DMS153 (cell line): ENCODE measurements around the gene ARHGAP45.
A peak's percentile ranks its signal among the peaks of the same experiment; 100 is the strongest.
"Not testable (repeated sequence)": the region's sequence is repeated elsewhere in the genome, so short reads cannot be mapped to it uniquely, and the experiment has no call there.

Experiments used
- DNase-seq: peaks from one replicate; lab custom pipeline; 2025; lab: John Stamatoyannopoulos, UW

The ARHGAP45 gene, protein sequence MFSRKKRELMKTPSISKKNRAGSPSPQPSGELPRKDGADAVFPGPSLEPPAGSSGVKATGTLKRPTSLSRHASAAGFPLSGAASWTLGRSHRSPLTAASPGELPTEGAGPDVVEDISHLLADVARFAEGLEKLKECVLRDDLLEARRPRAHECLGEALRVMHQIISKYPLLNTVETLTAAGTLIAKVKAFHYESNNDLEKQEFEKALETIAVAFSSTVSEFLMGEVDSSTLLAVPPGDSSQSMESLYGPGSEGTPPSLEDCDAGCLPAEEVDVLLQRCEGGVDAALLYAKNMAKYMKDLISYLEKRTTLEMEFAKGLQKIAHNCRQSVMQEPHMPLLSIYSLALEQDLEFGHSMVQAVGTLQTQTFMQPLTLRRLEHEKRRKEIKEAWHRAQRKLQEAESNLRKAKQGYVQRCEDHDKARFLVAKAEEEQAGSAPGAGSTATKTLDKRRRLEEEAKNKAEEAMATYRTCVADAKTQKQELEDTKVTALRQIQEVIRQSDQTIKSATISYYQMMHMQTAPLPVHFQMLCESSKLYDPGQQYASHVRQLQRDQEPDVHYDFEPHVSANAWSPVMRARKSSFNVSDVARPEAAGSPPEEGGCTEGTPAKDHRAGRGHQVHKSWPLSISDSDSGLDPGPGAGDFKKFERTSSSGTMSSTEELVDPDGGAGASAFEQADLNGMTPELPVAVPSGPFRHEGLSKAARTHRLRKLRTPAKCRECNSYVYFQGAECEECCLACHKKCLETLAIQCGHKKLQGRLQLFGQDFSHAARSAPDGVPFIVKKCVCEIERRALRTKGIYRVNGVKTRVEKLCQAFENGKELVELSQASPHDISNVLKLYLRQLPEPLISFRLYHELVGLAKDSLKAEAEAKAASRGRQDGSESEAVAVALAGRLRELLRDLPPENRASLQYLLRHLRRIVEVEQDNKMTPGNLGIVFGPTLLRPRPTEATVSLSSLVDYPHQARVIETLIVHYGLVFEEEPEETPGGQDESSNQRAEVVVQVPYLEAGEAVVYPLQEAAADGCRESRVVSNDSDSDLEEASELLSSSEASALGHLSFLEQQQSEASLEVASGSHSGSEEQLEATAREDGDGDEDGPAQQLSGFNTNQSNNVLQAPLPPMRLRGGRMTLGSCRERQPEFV

DNA sequence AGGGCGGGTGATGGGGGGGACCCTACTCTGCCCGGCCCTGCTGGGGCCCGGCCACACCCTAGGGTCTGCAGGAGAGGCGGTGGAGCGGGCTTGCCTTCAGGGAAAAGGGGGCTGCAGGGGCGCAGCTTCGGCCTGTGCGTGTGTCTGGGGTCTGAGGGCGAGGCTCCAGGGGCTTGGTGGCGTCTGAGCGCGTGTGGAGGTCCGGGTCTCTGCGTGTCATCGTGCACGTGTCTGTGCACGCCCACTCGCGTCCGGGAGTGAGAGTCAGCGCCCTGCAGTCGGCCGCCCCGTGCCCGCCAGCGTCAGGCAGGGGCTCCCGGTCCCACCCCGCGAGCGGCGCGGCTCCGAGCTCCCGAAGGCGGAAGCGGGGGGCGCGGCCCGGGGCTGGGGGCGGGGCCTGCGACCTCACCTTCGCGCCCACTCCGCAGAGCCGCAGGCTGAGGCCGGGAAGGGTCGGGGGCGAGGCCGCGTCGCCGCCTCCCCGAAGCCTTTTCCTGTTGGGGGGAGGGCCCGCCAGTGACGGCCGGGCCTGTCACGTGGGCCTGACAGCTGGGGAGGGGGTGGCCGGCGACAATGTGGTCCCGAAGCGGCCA is at the start of gene ARHGAP45:
Gene ARHGAP45 (plus strand): TSS at position 420 of the 593 bp plus-strand sequence. CDS start 239 bp downstream, outside the sequence.
- DNase-seq: no peak

DNA sequence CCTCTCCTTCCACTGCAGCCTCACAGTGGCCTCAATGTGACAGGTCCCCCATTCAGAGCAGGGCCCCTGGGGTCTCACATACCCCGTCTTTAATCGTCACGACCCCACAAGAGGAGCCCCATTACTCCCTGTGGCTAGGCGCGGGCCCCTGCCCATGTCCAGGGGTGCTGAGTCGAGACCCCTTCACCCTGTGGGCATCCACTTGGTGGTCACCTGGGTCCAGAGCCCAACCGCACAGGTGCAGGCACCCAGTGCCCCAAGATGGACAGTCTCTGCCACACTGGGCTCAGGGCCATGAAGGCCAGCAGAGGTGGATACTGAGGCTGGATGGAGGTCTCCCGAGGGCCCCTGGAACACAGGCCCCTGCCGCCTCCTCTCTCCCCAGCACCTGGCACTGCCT is 49.1 kb upstream of the ARHGAP45 start:
- DNase-seq: no peak

DNA sequence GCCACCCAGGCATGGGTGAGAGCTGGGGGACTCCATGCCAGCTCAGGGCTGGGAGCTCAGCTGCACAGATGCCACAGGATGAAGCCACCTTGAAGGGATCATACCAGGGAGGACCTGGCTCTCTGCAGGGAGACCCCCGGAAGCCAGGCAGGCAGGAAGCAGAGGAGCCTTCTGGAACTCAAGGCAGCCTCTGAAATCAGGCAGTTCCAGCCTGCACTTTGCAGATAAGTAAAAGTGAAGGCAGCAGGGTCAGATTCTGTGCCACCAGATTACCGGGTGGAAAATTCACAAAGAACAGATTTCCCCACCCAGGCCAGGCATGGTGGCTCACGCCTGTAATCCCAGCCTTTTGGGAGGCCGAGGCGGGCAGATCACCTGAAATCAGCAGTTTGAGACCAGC is 48.6 kb upstream of the ARHGAP45 start:
- DNase-seq: no peak

DNA sequence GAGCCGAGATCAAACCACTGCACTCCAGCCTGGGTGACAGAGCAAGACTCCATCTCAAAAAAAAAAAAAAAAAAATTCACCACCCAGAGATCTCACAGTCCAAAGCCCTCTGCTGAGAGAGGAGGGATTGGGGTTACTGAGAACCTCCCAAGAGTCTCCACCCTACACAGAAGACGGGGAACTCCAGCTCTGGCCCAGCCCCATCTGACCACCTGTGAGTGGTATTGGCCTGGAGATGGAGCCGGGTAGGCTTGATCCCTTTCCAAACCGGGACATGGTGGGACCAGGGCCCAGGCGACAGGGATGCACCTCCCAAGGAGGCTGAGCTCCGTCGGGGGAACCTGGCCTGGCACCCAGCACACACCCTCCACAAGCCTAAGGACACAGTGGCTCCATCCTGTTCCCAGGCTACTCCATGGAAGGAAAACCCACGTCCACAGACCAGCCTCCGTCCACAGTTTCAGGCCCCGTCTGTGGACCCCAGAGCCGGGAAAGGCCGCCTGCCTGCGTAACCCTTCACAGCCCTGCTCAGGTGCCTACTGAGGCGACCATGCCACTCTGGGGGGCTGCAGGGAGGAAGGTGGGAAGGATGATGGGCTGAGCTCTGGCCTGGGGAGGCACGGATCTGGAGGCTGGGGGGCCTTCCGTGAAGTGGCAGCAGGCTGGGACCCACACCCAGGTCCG is 47.9 kb upstream of the ARHGAP45 start:
- DNase-seq: no peak

DNA sequence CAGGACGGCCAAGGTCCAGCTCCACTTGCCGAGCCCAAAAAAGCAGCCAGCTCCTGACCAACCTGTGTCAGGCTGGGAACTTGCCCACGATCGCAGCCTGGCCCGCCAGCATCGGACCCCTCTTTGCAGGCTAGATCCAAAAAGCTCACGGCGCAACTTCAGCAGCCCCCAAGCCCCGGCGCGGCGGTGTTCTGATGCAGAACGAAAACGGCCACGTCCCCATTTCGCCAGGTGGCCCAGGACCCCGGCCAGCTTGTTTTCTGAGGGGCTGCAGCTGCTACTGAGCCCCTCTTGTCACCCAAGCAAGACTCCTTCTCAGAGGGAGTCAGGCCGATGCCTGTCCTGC is 47.4 kb upstream of the ARHGAP45 start:
- no peak for DNase-seq

DNA sequence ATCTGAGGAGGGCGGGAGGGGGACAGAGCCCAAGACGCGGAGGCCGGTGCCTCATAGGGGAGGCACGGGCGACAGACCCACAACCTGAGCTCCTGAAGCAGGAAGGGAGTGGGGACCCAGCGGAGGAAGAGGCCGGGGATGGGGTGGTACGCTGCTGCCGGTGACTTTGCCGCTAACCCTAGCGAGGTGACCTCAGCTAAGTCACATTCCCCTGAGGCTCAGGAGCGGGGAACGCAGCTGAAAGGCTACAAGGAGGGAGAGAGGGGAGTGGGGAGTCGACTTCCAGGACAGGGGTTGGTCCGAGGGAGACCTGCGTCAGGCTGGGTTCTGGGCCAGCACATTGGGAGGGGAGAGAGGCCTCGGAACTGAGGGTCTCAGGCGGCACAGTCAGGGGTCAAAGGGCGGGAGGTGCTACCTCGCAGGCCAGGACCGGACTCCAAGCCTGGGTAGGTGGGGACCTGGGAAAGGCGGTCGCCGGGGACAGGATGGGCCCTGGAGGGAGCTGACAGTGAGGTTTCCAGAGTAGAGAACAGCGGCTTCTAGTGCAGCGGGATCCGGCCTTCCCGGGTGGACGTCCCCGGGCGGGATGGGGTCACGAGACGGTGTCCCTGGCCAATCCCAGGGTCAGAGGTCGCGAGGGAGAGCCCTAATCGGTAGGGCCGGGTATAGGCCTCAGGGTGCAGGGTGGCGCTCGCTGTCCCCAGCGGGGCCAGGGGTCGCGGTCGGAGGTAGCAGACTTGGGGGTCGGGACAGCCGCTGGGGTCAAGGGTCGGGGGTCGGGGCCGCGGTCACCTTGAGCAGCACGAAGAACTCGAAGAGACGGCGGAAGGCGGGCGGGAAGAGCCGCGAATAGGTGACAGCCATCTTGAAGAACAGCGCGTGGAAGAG is 46.7 kb upstream of the ARHGAP45 start:
- DNase-seq: no peak

DNA sequence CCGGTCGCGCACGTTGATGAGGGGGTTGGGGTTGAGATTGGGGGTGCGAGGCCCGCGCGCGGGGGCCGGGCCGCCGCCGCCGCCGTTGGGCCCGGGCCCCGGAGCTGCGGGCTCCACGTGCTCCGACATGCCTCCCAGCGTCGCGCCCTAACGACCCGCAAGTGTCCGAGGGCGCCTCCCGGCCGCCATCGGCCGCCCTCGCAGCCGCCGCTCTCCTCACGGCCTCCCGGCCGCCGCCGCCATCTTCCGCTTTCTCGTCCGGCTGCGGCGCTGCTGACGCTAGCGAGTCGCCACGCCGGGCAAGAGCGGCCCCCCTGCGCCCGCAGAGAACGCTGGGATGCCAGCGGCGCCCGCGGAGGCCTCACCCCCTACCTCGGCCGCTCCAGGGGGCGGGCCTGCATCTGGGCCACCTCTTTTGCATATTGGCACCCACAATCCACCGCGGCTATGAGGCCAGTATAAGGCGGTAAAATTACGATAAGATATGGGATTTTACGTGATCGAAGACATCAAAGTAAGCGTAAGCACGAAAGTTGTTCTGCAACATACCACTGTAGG is 46.0 kb upstream of the ARHGAP45 start, which contains the start of gene TMEM259:
Gene TMEM259 (minus strand): TSS at position 256 of the 558 bp plus-strand sequence. CDS start 127 bp downstream, at position 129.
- DNase-seq: peak; percentile 77

DNA sequence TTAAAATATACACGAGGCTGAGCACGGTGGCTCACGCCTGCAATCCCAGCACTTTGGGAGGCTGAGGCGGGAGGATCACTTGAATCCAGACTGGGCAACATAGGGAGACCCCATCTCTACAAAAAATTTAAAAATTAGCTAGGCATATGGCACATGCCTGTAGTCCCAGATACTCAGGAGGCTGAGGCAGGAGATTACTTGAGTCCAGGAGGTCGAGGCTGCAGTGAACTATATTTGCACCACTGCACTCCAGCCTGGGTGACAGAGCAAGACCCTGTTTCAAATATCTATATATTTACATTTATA is 43.1 kb upstream of the ARHGAP45 start:
- not testable (repeated sequence) for DNase-seq

DNA sequence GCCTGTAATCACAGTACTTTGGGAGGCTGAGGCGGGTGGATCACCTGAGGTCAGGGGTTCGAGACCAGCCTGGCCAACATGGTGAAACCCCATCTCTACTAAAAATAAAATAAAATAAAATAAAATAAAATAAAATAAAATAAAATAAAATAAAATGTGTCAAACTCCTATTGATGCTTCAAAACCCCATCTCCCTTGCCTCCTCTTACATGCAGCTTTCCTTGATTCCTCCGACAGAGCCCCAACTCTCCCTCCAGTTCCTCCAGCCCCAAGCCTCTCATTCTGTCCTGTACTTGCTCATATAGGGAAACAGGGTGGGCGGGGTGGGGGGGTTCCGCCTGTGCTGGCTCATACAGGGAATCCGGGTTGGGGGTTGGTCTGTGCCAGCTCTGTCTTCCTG is 41.9 kb upstream of the ARHGAP45 start:
- not testable (repeated sequence) for DNase-seq

DNA sequence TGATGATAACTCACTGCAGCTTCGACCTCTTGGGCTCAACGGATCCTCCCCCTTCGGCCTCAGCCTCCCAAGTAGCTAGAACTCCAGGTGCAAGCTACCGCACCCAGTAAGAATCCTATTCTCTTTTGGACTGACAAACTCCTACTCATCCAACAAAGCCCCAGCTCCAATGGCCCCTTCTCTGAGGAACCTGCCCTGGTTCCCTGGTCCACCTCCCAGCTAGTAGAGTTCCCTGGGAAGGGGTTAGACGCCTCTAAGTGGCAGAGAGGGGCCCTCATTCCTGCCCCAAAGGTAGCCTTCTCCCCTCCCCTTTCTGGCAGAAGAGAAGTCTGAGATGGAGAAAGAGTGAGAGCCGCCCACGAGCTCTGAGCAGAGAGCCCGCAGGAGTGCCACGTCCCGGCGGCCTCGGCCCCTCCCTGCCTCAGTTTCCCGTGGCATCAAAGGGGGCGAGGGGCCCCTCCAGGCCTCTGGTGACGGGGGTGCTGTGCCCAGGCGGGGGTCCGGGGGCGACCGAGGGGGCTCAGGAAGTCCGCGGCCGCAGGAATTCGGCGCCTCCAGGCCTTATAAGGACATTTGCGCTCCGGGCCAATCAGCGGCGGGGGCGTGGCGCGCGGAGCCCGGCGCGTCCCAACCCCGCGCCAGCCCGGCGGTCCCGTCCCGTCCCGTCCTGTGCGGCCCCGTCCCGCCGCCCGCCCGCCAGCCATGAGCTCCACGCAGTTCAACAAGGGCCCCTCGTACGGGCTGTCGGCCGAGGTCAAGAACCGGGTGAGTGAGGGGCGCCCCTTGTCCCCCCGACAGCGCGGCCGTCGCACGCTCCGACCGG is 40.8 kb upstream of the ARHGAP45 start, which contains the start of gene CNN2:
Gene CNN2 (plus strand): TSS at position 649 of the 823 bp plus-strand sequence. CDS start 54 bp downstream, at position 703.
- no peak for DNase-seq

DNA sequence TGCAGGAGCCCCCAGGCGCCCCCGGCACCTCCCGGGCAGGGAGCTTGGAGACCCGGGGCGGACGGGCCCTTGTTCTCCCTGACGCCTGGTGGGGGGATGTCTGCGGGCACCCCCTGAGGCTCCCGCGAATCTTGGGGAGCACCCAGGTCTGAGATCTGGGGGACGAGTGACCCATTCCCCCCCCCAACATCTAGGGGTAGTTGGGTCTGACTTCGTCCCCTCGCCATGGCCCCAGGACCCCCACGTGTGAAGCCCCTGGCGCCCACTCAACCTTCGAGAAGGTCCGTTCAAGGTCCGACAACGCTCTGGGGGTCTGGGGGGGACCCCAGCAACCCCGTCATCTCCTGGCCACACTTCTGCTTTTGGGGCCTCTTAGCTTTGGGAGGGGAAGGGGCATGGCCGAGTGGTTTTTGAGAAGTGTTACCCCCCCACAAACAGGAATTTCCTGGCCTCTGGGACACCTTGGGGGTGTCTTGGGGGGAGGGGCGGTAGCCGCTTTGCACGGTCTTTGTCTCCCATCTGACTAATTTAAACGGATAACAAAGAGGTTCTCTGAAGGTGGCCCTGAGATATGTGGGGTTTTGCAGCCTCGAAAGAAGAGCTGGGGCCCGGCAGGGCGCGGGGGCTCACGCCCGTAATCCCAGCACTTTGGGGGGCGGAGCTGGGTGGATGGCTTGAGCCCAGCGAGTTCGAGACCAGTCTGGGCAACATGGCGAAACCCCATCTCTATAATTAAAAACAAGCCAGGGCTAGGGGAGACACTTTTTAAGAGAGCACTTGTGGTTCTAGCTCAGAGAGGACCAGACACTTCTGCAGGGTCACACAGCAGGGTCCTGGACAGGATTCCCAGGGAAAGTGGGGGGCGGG is 40.0 kb upstream of the ARHGAP45 start:
- no peak for DNase-seq

DNA sequence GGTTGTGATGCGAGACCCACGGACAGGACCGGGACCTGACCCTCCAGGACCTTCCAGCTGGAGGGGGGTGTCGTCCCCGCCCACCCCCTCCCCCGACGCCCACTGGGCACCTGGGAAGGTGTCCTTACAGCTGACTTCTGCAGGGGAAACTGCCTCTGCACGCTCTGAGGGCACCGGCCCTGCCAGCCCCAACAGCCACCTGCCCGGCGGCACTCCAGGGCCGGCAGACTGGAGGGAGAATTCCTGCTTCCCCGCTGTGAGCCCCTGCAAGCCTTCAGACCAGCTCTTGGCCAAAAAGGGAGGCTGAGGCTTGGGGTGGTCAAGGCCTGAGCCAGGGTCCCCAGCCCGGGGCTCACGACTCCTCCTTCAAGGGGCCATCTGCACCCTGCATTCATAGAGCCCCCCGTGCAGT is 39.3 kb upstream of the ARHGAP45 start:
- no peak for DNase-seq

DNA sequence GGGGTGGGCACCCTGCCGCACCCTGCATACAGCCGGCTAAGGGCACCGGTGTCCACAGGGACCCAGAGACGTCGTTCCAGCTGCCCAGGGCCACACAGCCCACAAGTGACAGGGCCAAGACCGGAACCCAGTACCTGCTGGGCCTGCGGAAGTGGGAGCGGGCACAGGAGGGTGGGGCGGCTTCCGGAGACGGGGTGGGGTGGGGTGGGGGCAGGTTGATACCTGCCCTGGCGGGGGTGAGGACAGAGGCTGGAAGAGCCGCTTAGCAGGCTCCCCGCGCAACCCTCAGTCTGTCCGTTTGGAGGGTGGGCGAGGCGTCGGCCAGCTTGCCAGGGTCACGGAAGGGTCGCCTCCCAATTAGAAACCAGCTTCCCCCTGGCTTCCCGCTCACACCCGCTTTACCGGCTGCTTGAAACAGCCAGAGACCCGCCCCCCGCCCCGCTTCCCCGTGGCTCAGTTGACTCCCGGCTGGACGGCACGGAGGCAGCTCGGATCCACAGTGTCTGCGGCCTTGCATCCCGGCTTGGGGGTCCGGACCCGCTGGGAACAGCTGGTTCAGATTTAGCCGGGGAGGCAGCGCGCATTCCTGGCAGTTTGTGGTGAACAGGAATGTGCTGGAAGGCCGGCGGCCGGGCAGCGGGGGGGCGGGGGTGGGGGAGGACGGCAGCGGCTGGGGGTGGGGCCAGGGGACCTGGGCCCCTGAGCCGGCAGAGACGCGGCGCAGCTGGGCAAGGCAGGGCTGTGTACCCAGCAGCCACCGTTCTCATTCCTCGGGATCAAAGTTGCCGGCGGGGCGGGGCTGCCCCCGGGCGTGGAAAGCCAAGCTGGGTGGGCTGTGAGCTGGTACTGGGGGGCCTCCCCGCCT is 38.7 kb upstream of the ARHGAP45 start:
- peak; percentile 0 for DNase-seq

DNA sequence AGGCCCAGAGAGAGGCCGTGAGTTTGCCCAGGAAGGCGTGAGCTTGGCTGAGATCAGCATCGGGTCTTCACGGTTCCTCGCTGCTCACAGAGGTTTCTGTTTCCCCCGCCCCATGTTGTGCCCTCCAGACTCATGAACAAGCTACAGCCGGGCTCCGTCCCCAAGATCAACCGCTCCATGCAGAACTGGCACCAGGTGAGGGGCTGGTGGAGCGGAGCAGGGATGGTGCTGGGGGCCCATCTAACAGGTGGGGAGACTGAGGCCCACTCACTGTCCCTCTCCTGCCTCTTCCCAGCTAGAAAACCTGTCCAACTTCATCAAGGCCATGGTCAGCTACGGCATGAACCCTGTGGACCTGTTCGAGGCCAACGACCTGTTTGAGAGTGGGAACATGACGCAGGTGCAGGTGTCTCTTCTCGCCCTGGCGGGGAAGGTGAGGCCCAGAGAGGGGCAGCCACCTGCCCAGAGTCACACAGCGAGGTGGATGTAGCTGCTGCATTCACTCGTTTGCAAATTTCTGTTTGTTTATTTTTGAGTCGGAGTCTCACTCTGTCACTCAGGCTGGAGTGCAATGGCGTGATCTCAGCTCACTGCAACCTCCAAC is 34.6 kb upstream of the ARHGAP45 start:
- DNase-seq: no peak

DNA sequence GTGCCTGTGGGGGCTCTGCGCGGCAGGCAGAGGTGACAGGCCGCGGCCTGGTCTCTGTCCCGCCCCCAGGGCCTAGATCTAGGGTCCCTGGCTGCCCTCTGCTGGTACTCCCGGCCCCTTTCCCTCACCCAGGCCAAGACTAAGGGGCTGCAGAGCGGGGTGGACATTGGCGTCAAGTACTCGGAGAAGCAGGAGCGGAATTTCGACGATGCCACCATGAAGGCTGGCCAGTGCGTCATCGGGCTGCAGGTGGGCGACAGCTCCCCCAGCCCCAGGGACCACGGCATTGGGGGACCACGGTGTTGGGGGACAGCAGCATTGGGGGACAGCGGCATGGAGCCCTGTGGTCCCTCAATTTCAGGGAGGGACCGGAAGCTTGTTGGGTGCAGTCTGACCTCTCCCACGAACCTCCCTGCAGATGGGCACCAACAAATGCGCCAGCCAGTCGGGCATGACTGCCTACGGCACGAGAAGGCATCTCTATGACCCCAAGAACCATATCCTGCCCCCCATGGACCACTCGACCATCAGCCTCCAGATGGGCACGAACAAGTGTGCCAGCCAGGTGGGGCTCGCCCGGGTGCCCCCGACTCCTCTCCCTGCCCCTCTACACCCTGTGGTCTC is 30.9 kb upstream of the ARHGAP45 start:
- DNase-seq: no peak

DNA sequence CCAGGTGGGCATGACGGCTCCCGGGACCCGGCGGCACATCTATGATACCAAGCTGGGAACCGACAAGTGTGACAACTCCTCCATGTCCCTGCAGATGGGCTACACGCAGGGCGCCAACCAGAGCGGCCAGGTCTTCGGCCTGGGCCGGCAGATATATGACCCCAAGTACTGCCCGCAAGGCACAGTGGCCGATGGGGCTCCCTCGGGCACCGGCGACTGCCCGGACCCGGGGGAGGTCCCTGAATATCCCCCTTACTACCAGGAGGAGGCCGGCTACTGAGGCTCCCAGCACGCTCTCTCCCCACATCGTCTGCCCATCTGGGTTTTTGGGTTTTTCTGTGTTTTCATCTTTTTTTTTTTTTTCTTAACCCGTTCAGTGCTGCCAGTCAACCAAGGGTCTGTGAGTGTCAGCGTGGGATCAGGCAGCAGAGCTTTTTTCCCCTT is 29.3 kb upstream of the ARHGAP45 start:
- no peak for DNase-seq
